ENCODE results near the gene NADK. TPM values are rescaled to one million over a fixed set of nuclear protein-coding genes. Genes with fewer than 3 reads are reported as not detected.

Gene NADK
- total RNA-seq, 2 donors from 2014 or later: 51.7 to 56.3 TPM

GRCh38 chr1:1779691-1780597 lies 1.7 kb upstream of the NADK start:
- peak in 2 of 3 donors; percentile 8 to 41 for TF ChIP-seq POLR2A (IDR thresholded peaks at IDR 0.05)
- TF ChIP-seq, protein P1, sequence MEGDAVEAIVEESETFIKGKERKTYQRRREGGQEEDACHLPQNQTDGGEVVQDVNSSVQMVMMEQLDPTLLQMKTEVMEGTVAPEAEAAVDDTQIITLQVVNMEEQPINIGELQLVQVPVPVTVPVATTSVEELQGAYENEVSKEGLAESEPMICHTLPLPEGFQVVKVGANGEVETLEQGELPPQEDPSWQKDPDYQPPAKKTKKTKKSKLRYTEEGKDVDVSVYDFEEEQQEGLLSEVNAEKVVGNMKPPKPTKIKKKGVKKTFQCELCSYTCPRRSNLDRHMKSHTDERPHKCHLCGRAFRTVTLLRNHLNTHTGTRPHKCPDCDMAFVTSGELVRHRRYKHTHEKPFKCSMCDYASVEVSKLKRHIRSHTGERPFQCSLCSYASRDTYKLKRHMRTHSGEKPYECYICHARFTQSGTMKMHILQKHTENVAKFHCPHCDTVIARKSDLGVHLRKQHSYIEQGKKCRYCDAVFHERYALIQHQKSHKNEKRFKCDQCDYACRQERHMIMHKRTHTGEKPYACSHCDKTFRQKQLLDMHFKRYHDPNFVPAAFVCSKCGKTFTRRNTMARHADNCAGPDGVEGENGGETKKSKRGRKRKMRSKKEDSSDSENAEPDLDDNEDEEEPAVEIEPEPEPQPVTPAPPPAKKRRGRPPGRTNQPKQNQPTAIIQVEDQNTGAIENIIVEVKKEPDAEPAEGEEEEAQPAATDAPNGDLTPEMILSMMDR (IDR thresholded peaks at IDR 0.05): no peak
- intact Hi-C loops (cut with DNase I): no loop called here
- no peaks in the 10 kb centered on the region for H3K9me3 ChIP-seq
- DNase-seq (peak in 3 of 4 donors; percentile 54 to 81 (median 54)), ATAC-seq (no peak)
- H3K4me1 ChIP-seq: peaks cover 82% of the 10 kb centered on the region
- no peaks in the 10 kb centered on the region for H3K27me3 ChIP-seq
- 46 to 55% methylated on average over 16 to 19 of the region's 19 CpGs for WGBS, 2 donors
- no peak overlapping the region for H3K4me3 ChIP-seq
- peak overlapping the region; percentile 81 to 91 (median 86) for H3K27ac ChIP-seq
- H3K36me3 ChIP-seq (replicated peaks in 1 of 2; ENCODE audit: insufficient read depth in 1 of 2, low read depth in 2 of 2): peaks cover 0 to under 1% of the 10 kb centered on the region in 2 donors

DNA sequence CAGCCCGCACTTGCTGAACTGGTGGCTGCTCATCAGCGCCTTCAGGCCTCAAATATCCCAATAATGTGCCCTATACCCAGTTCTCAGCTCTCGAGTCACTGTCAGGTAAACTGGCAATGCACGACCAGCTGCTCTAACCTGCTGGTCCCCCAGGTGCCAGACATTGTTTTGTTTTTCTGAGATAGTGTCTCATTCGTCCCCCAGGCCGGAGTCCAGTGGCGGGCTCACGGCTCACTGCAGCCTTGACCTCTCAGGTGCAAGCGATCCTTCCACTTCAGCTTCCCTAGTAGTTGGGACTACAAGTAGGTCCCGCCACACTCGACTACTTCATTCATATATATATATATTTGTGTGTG lies 1.0 kb upstream of the NADK start:
- no peak for ATAC-seq
- Histone ChIP-seq H3K27ac (peak overlapping the region; percentile 81 to 91 (median 86)), H3K27me3 (no peaks in the 10 kb centered on the region), H3K4me1 (peaks cover 88% of the 10 kb centered on the region), H3K36me3 (replicated peaks in 1 of 2; ENCODE audit: insufficient read depth in 1 of 2, low read depth in 2 of 2) (no peaks in the 10 kb centered on the region), H3K9me3 (no peaks in the 10 kb centered on the region), H3K4me3 (no peak overlapping the region)
- no peak for TF ChIP-seq POLR2A (IDR thresholded peaks at IDR 0.05)
- TF ChIP-seq, protein P1 (IDR thresholded peaks at IDR 0.05): no peak
- DNase-seq: no peak
- 48 to 56% methylated on average over 9 to 11 of the region's 11 CpGs for WGBS, 2 donors
- intact Hi-C loops (cut with DNase I): no loop called here

DNA sequence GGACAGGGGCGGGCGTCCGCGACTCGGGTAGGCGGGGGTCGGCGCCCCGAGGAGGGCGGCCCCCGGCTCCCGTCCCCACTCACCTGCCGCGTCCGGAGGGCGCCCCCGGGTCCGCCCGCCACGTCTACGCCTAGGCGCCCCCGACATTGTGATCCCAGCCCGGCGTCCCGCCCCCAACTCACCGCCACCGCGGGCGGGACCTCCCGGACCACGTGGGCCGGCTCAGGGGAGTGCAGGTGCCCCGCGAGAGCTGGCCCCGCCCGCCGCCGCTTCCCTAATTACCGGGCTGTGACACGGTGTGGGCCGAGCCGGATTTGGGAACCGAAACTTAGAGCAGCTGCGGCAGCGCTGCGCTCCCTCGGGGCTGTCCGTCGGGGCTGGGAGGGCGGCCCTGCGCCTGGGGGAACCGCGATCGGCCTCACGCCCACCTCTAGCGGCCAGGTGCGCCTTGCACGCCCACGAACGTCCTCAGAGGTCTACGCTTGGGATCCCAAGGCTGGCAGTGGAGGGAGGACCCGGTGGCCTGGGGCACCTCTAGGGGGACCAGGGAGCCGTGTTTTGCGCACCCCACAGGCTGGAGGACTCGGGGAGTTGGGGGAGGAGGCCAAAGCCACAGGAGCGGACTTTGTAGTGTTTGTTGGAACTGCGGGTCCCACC lies 521 bp upstream of the NADK start:
- Histone ChIP-seq H3K27me3 (no peaks in the 10 kb centered on the region), H3K36me3 (replicated peaks in 1 of 2; ENCODE audit: insufficient read depth in 1 of 2, low read depth in 2 of 2) (no peaks in the 10 kb centered on the region), H3K9me3 (no peaks in the 10 kb centered on the region), H3K4me1 (peaks cover 89% of the 10 kb centered on the region), H3K27ac (peak overlapping the region; percentile 81 to 91 (median 86)), H3K4me3 (peak overlapping the region; percentile 25 to 41)
- WGBS, 2 donors: 1% methylated on average over 56 of the region's 68 CpGs; no CpG with 5 or more reads in 1 of the 2 donors
- intact Hi-C loops (cut with DNase I): no loop called here
- peak; percentile 81 to 91 (median 86) for DNase-seq
- TF ChIP-seq, protein P1 (IDR thresholded peaks at IDR 0.05): peak in 5 of 7 experiments; percentile 13 to 36 (median 22)
- TF ChIP-seq POLR2A (IDR thresholded peaks at IDR 0.05): peak; percentile 46 to 74 (median 67)
- ATAC-seq: peak; percentile 67

- peak; percentile 8 for ATAC-seq
- WGBS, 2 donors: 2 to 3% methylated on average over 6 of the region's 6 CpGs
- DNase-seq: peak in 3 of 4 donors; percentile 55 to 64 (median 58)
- no peaks in the 10 kb centered on the region for H3K27me3 ChIP-seq
- H3K9me3 ChIP-seq: no peaks in the 10 kb centered on the region
- H3K4me1 ChIP-seq: peaks cover 78% of the 10 kb centered on the region
- intact Hi-C loops (cut with DNase I): no loop called here
- H3K27ac ChIP-seq: peak overlapping the region; percentile 81 to 91 (median 86)
- H3K4me3 ChIP-seq: peak overlapping the region; percentile 60 to 83
- no peaks in the 10 kb centered on the region for H3K36me3 ChIP-seq (replicated peaks in 1 of 2; ENCODE audit: insufficient read depth in 1 of 2, low read depth in 2 of 2)
- TF ChIP-seq, protein P1 (IDR thresholded peaks at IDR 0.05): no peak
- no peak for TF ChIP-seq POLR2A (IDR thresholded peaks at IDR 0.05)
These were observed 729 bp downstream of the NADK start for GRCh38 chr1:1777583-1777899.
